ENCODE results near the gene CNTLN.
"Not testable (repeated sequence)": the region's sequence is repeated elsewhere in the genome, so short reads cannot be mapped to it uniquely, and the experiment has no call there.

Gene CNTLN

DNA sequence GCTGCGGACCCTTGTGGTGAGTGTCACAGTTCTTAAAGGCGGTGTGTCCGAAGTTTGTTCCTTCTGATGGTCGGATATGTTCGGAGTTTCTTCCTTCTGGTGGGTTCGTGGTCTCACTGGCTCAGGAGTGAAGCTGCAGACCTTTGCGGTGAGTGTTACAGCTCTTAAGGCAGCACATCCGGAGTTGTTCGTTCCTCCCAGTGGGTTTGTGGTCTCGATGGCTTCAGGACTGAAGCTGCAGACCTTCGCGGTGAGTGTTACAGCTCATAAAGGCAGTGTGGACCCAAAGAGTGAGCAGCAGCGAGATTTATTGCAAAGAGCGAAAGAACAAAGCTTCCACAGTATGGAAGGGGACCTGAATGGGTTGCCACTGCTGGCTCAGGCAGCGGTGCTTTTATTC, 42.7 kb downstream of the CNTLN start:
- H3K27ac ChIP-seq (ENCODE audit: low read depth, low read length, severe bottlenecking); H3K4me1 ChIP-seq (ENCODE audit: control insufficient read depth, insufficient read depth, low read length, poor library complexity, severe bottlenecking); H3K4me3 ChIP-seq (ENCODE audit: extremely low read depth, insufficient read depth, low read length, poor library complexity, severe bottlenecking); H3K9me3 ChIP-seq (ENCODE audit: control insufficient read depth, low read length); H3K36me3 ChIP-seq (ENCODE audit: control insufficient read depth, insufficient read depth, low read length): not testable (repeated sequence)
- 96 to 99% methylated on average over 12 to 14 of the region's 15 CpGs for WGBS, 2 experiments (ENCODE audit: insufficient coverage in 2 of 2)

DNA sequence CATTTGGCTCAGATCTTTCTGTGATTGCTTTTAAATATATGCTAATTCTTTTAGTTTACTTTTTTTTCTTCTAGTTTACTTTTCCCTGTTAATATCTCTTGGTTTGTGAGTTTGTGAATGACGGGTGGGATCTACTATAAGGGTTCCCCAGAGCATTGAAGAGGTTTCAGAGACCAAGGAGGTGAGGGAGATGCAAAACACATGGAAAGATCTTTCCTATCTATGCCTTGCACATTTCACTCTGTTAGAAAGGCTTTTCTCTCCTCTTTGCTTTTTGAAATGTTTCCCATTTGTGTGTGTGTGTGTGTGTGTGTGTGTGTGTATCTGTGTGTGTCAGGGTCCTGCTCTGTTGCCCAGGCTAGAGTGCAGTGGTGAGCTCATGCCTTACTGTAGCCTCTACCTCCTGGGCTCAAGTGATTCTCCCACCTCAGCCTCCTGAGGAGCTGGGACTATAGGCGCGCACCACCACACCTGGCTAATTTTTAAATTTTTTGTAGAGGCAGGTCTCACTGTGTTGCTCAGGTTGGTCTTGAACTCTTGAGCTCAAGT, 50.7 kb downstream of the CNTLN start:
- H3K4me3 ChIP-seq (ENCODE audit: extremely low read depth, insufficient read depth, low read length, poor library complexity, severe bottlenecking): no peak overlapping the region
- no peaks in the 10 kb centered on the region for H3K9me3 ChIP-seq (ENCODE audit: control insufficient read depth, low read length)
- peaks cover 4% of the 10 kb centered on the region for H3K4me1 ChIP-seq (ENCODE audit: control insufficient read depth, insufficient read depth, low read length, poor library complexity, severe bottlenecking)
- no peaks in the 10 kb centered on the region for H3K36me3 ChIP-seq (ENCODE audit: control insufficient read depth, insufficient read depth, low read length)
- no peak overlapping the region for H3K27ac ChIP-seq (ENCODE audit: low read depth, low read length, severe bottlenecking)
- WGBS, 2 experiments (ENCODE audit: insufficient coverage in 2 of 2): no CpG with 5 or more reads among the region's 3 CpGs

DNA sequence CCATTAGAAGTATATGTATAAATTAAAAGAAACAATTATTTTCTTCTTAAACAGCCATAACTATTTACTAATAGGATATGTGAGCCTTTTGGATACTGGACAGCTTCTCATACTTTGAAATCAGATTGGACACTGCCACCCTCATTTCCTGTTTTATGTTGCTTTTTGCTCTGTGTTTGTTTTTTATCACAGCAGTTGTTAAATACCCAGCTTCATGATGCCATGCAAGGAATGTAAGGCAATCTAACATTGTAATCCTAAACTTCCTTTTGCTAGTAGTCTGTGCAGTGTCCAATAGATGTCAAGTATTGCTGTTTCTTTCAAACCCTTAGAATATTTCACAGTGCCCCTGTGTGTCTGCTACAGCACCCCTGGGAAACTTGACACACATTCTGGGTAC, 56.2 kb downstream of the CNTLN start:
- Histone ChIP-seq H3K4me3 (ENCODE audit: extremely low read depth, insufficient read depth, low read length, poor library complexity, severe bottlenecking) (no peak overlapping the region), H3K4me1 (ENCODE audit: control insufficient read depth, insufficient read depth, low read length, poor library complexity, severe bottlenecking) (peaks cover 10% of the 10 kb centered on the region), H3K9me3 (ENCODE audit: control insufficient read depth, low read length) (no peaks in the 10 kb centered on the region), H3K27ac (ENCODE audit: low read depth, low read length, severe bottlenecking) (peak overlapping the region; percentile 70), H3K36me3 (ENCODE audit: control insufficient read depth, insufficient read depth, low read length) (no peaks in the 10 kb centered on the region)

DNA sequence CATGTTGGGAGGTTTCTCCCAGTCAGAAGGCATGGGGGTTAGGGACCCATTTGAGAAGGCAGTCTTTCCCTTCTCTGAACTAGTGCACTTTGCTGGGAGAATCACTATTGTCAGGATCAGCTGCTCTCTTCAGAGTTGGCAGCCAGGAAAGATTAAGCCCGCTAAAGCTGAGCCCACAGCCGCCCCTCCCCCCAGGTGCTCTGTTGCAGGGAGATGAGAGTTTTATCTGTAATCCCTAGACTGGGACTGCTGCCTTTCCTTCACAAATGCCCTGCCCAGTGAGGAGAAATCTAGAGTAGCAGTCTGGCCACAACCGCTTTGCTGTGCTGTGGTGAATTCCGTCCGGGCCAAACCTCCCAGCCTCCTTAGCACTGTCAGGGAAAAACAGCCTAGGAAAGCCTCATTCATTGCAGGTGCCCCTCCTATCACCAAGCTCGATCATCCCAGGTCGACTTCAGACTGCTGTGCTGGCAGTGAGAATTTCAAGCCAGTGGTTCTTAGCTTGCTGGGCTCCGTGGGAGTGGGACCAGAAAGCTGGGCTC, 69.8 kb downstream of the CNTLN start:
- H3K4me3 ChIP-seq (ENCODE audit: extremely low read depth, insufficient read depth, low read length, poor library complexity, severe bottlenecking): no peak overlapping the region
- no peaks in the 10 kb centered on the region for H3K9me3 ChIP-seq (ENCODE audit: control insufficient read depth, low read length)
- no peaks in the 10 kb centered on the region for H3K36me3 ChIP-seq (ENCODE audit: control insufficient read depth, insufficient read depth, low read length)
- H3K4me1 ChIP-seq (ENCODE audit: control insufficient read depth, insufficient read depth, low read length, poor library complexity, severe bottlenecking): peaks cover 9% of the 10 kb centered on the region
- no peak overlapping the region for H3K27ac ChIP-seq (ENCODE audit: low read depth, low read length, severe bottlenecking)
- 36 to 67% methylated on average over 1 to 5 of the region's 8 CpGs for WGBS, 2 experiments (ENCODE audit: insufficient coverage in 2 of 2)

DNA sequence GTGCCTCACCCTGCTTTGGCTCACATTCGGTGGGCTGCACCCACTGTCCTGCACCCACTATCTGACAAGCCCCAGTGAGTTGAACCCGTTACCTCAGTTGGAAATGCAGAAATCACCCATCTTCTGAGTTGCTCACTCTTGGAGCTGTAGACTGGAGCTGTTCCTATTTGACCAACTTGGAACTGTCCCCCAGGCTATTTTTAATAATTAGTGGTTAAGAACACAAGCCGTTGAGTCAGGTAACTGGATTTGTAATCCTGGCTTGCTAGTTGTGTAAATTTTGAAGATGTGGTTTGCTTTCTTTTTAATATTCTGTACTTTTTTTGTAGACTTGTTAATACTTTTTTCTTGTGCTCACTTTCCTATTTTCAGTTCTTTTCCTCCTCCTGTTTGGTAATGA, 81.2 kb downstream of the CNTLN start:
- H3K9me3 ChIP-seq (ENCODE audit: control insufficient read depth, low read length): no peaks in the 10 kb centered on the region
- H3K4me3 ChIP-seq (ENCODE audit: extremely low read depth, insufficient read depth, low read length, poor library complexity, severe bottlenecking): no peak overlapping the region
- no peaks in the 10 kb centered on the region for H3K36me3 ChIP-seq (ENCODE audit: control insufficient read depth, insufficient read depth, low read length)
- no peaks in the 10 kb centered on the region for H3K4me1 ChIP-seq (ENCODE audit: control insufficient read depth, insufficient read depth, low read length, poor library complexity, severe bottlenecking)
- 89 to 92% methylated on average over 2 to 3 of the region's 3 CpGs for WGBS, 2 experiments (ENCODE audit: insufficient coverage in 2 of 2)
- no peak overlapping the region for H3K27ac ChIP-seq (ENCODE audit: low read depth, low read length, severe bottlenecking)

DNA sequence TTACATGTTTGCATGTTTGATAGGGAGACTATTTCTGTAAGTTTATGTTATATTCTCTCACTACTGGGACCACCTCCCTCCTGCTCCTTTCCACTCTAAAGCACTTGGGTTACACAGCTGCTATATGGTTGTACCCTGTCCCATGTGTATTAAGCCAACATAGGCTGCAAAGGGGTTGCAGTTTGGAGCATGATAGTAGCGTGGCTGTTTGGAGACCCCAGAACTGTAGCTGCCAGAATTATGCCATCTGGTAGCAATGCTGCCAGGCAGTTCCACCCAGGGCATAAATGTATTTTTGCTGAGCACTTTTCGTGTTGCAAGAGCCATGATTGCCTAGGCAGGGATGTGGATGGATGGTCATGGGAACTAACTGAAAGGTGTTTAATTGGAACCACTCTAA, 81.8 kb downstream of the CNTLN start:
- H3K27ac ChIP-seq (ENCODE audit: low read depth, low read length, severe bottlenecking): no peak overlapping the region

DNA sequence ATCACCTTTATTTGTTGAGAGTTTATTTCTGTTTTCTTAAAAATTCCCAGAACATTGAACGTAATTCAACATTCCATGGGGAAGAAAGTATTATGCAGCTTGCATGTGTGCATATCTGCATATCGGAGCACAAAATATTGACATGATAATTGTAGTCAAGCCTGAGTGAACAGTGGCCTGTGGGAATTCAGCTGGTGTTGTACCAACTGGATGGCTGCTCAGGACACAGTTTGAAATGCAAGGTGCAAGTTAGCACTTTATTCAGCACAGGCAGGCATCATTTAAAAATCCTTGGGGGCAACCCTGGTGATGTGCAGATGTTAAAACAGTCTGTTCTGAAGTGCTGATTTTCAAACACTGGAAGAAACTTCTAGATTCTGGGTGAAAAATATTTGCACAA, 82.4 kb downstream of the CNTLN start:
- no peak overlapping the region for H3K27ac ChIP-seq (ENCODE audit: low read depth, low read length, severe bottlenecking)
- H3K4me1 ChIP-seq (ENCODE audit: control insufficient read depth, insufficient read depth, low read length, poor library complexity, severe bottlenecking): no peaks in the 10 kb centered on the region
- H3K9me3 ChIP-seq (ENCODE audit: control insufficient read depth, low read length): no peaks in the 10 kb centered on the region
- no peak overlapping the region for H3K4me3 ChIP-seq (ENCODE audit: extremely low read depth, insufficient read depth, low read length, poor library complexity, severe bottlenecking)
- H3K36me3 ChIP-seq (ENCODE audit: control insufficient read depth, insufficient read depth, low read length): no peaks in the 10 kb centered on the region
- 85 to 100% methylated on average over 2 of the region's 2 CpGs for WGBS, 2 experiments (ENCODE audit: insufficient coverage in 2 of 2)

More for the DNA sequence above, 81.8 kb downstream of the CNTLN start:
- H3K36me3 ChIP-seq (ENCODE audit: control insufficient read depth, insufficient read depth, low read length): no peaks in the 10 kb centered on the region
- H3K4me1 ChIP-seq (ENCODE audit: control insufficient read depth, insufficient read depth, low read length, poor library complexity, severe bottlenecking): no peaks in the 10 kb centered on the region
- H3K4me3 ChIP-seq (ENCODE audit: extremely low read depth, insufficient read depth, low read length, poor library complexity, severe bottlenecking): no peak overlapping the region
- no peaks in the 10 kb centered on the region for H3K9me3 ChIP-seq (ENCODE audit: control insufficient read depth, low read length)
- WGBS, 2 experiments (ENCODE audit: insufficient coverage in 2 of 2): 93 to 100% methylated on average over 1 to 2 of the region's 2 CpGs

DNA sequence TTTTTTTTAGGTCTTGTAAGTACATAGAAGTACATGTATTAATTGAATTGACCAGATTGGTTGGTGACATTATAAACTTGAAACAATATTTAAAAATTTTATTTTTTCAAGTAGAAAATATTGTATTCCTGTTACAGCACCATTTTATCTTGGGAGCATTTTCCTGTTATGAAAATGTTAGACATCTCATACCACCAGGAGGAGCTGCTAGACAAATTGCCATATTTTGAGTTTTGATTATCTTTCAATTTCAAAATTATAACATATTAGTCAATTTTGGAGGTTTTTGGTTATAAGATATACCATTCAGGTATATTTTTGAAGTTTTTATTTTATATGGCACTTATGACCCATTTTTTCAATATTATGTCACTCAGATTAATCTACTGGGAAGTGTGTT, 84.4 kb downstream of the CNTLN start:
- Histone ChIP-seq H3K27ac (ENCODE audit: low read depth, low read length, severe bottlenecking) (no peak overlapping the region), H3K9me3 (ENCODE audit: control insufficient read depth, low read length) (no peaks in the 10 kb centered on the region), H3K4me1 (ENCODE audit: control insufficient read depth, insufficient read depth, low read length, poor library complexity, severe bottlenecking) (no peaks in the 10 kb centered on the region), H3K4me3 (ENCODE audit: extremely low read depth, insufficient read depth, low read length, poor library complexity, severe bottlenecking) (no peak overlapping the region), H3K36me3 (ENCODE audit: control insufficient read depth, insufficient read depth, low read length) (no peaks in the 10 kb centered on the region)

DNA sequence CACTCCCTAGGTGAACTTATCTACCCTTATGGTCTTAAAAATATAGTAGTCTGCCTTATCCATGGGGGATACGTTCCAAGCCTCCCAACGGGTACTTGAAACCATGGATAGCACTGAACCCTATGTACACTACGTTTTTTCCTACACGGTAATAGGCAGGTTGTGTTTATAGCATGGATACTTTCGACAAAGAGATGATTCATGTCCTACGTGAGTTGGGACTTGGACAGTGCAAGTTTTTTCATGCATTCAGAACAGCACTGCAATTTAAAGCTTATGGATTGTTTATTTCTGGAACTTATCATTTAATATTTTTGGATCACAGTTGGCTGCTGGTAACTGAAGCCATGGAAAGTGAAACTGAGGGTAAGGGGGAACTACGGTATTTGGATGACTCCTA, 88.1 kb downstream of the CNTLN start:
- no peaks in the 10 kb centered on the region for H3K4me1 ChIP-seq (ENCODE audit: control insufficient read depth, insufficient read depth, low read length, poor library complexity, severe bottlenecking)
- 88 to 100% methylated on average over 4 to 7 of the region's 7 CpGs for WGBS, 2 experiments (ENCODE audit: insufficient coverage in 2 of 2)
- no peak overlapping the region for H3K4me3 ChIP-seq (ENCODE audit: extremely low read depth, insufficient read depth, low read length, poor library complexity, severe bottlenecking)
- no peaks in the 10 kb centered on the region for H3K36me3 ChIP-seq (ENCODE audit: control insufficient read depth, insufficient read depth, low read length)
- no peak overlapping the region for H3K27ac ChIP-seq (ENCODE audit: low read depth, low read length, severe bottlenecking)
- no peaks in the 10 kb centered on the region for H3K9me3 ChIP-seq (ENCODE audit: control insufficient read depth, low read length)

DNA sequence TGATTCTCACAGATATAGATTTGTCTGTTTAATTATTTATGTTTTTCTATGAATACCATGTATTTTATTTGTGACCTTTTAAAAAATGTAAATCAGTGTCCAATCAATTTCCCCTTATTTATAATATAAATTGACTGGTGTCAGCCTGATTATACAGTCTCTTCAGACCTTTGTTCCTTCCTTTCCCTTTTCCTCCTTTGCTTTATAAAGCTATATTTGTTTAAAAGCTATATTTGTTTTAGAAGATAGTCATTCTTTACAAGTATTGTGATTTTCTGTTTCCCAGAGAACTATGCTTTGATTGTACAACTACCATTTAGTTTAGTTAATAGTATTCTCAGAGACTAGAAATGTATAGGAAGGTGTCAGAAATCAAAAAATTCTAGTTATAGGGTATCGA, 90.6 kb downstream of the CNTLN start:
- WGBS, 2 experiments (ENCODE audit: insufficient coverage in 2 of 2): no CpG with 5 or more reads among the region's 1 CpG
- Histone ChIP-seq H3K27ac (ENCODE audit: low read depth, low read length, severe bottlenecking) (no peak overlapping the region), H3K36me3 (ENCODE audit: control insufficient read depth, insufficient read depth, low read length) (no peaks in the 10 kb centered on the region), H3K9me3 (ENCODE audit: control insufficient read depth, low read length) (no peaks in the 10 kb centered on the region), H3K4me1 (ENCODE audit: control insufficient read depth, insufficient read depth, low read length, poor library complexity, severe bottlenecking) (peaks cover 5% of the 10 kb centered on the region), H3K4me3 (ENCODE audit: extremely low read depth, insufficient read depth, low read length, poor library complexity, severe bottlenecking) (no peak overlapping the region)

DNA sequence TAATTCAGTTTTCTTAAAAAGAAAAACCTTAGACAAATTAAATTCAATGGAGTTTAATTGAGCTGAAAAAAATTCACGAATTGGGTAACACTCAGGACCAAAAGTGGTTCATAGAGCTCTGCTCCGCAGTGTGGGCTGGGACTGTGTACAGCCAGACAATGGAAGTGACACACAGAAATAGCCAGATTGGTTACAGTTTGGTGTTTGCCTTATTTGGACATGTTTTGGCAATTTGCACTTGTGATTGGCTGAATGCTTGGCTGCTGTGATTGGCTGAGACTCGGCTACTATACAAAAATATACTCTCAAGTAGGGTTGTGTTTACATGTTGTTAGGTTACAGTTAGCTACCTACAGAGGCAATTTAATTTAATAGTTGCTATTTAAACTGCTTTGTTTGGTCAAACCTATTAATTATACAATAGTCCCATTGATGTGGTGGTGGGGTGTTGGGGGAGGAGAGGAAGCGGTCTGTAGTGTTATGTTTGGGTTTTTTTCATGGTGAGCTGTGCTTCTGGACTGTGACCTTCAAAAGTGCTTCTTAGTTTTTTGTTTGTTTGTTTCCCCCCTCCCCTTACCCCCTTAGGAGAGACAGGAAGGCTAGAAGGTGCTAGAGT, 95.2 kb downstream of the CNTLN start:
- H3K27ac ChIP-seq (ENCODE audit: low read depth, low read length, severe bottlenecking): no peak overlapping the region
- H3K4me3 ChIP-seq (ENCODE audit: extremely low read depth, insufficient read depth, low read length, poor library complexity, severe bottlenecking): no peak overlapping the region
- no peaks in the 10 kb centered on the region for H3K9me3 ChIP-seq (ENCODE audit: control insufficient read depth, low read length)
- no peaks in the 10 kb centered on the region for H3K36me3 ChIP-seq (ENCODE audit: control insufficient read depth, insufficient read depth, low read length)
- H3K4me1 ChIP-seq (ENCODE audit: control insufficient read depth, insufficient read depth, low read length, poor library complexity, severe bottlenecking): peaks cover 5% of the 10 kb centered on the region
- 90 to 94% methylated on average over 2 of the region's 4 CpGs for WGBS, 2 experiments (ENCODE audit: insufficient coverage in 2 of 2)
